Right atrium auricular region (tissue), 2 donors: ENCODE data around the gene TBR1. TPM values are rescaled to one million over a fixed set of nuclear protein-coding genes. Genes with fewer than 3 reads are reported as not detected.

Experiments
- DNase-seq: peaks from one replicate; pipeline ENCODE4 v3.0.0-alpha.2; 2019; ENCODE audit warnings: low spot score
- H3K27ac ChIP-seq, 2 donors: fragments of 200-600 bp; sonication (generic); 1 replicate in 1 of 2; 2 replicates in 1 of 2; pipeline ENCODE4 v1.5.1; 2016 to 2019
- H3K27me3 ChIP-seq, 2 donors: fragments of 200-600 bp; sonication (generic); one replicate each; pipeline versions ENCODE4 v1.5.1 to v1.6.0; 2017 to 2019
- H3K36me3 ChIP-seq: fragments of 200-600 bp; sonication (generic); one replicate; pipeline ENCODE4 v1.5.1; 2016
- H3K4me1 ChIP-seq, 2 donors: fragments of 200-600 bp; sonication (generic); one replicate each; pipeline versions ENCODE4 v1.5.1 to v1.6.0; 2017 to 2019
- H3K4me3 ChIP-seq, 2 donors: fragments of 200-600 bp; sonication (generic); 1 replicate in 1 of 2; 2 replicates in 1 of 2; pipeline ENCODE4 v1.5.1; 2017 to 2019; ENCODE audit warnings: mild to moderate bottlenecking in 1 of 2, moderate library complexity in 1 of 2
- H3K9me3 ChIP-seq, 2 donors: fragments of 200-600 bp; sonication (generic); one replicate each; pipeline ENCODE4 v1.5.1; 2019
- CTCF ChIP-seq, 2 donors: fragments of 200-600 bp; sonication (generic); IDR thresholded peaks; one replicate each; pipeline ENCODE4 v1.5.1; 2019; ENCODE audit warnings: antibody characterized with exemption in 2 of 2
- total RNA-seq, 2 donors: library from RNA; depleted of rRNA; stranded (reverse); fragments of >200 nt; gene quantifications; one replicate each; pipeline ENCODE4 v1.1.0, GENCODE V29; 2016

The TBR1 gene
- total RNA-seq, 2 donors from 2014 or later: not detected

GRCh38 chr2:161424891-161425727 is 9.0 kb downstream of the TBR1 start:
- peaks cover 0 to 30% of the 10 kb centered on the region in 2 donors for H3K4me1 ChIP-seq
- no peak overlapping the region for H3K4me3 ChIP-seq
- TF ChIP-seq CTCF (IDR thresholded peaks at IDR 0.05): no peak
- no peaks in the 10 kb centered on the region for H3K9me3 ChIP-seq
- H3K27me3 ChIP-seq: peaks cover 57 to 66% of the 10 kb centered on the region in 2 donors
- no peak for DNase-seq
- H3K27ac ChIP-seq: no peak overlapping the region
- no peaks in the 10 kb centered on the region for H3K36me3 ChIP-seq

DNA sequence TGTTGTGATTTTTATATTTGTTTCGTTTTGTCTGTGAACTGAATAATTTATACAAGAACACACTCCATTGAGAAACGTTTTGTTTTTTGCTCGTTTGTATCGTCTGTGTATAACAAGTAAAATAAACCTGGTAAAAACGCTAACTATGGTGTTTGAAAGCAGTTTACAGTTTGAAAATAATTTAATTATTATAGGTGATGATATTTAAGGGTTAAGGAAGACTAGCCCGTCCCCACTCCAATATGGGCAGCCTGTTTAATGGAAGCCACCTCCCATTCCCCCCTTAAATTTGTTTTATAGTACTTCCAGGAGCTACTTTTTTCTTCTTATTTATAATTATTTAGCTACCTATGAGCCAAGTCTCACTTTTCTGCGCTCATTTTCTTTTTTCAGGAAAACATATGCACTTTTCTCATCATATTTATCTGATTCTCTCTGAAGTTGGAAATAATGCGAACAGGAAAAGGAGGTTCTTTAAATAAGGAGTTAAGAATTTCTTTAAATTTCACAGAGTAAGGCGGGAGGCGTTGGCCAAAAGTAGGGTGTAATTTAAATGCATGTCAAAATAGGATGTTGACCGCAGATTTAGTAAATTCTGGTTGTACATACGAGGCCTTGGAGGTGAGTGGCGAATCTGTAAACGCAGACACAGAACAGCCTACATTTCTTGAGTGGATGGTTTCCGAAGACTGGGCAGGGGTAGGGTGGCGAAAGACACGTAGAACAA is 9.8 kb downstream of the TBR1 start:
- H3K27ac ChIP-seq: no peak overlapping the region
- no peak for DNase-seq
- no peaks in the 10 kb centered on the region for H3K36me3 ChIP-seq
- TF ChIP-seq CTCF (IDR thresholded peaks at IDR 0.05): no peak
- peaks cover 0 to 30% of the 10 kb centered on the region in 2 donors for H3K4me1 ChIP-seq
- H3K27me3 ChIP-seq: peaks cover 53 to 60% of the 10 kb centered on the region in 2 donors
- no peaks in the 10 kb centered on the region for H3K9me3 ChIP-seq
- H3K4me3 ChIP-seq: no peak overlapping the region

DNA sequence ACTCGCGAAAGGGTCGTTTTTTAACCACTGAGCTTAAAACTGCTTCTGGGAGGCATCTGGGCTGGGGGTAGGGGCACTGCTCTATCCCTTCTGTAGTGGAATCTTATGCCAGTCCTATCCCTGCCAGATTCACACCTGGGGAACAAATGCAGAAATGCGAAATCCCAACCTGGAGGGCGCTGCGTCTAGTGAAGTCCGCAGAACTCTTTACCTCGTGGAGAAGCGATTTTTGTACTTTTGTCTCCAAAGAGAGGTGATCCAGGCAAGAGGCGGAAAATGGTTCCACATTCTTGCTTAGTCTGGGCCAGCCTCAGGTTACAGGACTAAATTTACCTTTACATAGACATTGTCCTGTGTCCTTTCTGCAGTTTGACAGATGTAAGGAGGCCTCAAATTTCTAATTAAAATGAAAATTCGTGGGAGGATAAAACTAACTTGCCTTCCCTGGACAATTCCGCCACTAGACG is 10.4 kb downstream of the TBR1 start:
- peaks cover 0 to 30% of the 10 kb centered on the region in 2 donors for H3K4me1 ChIP-seq
- peaks cover 53 to 58% of the 10 kb centered on the region in 2 donors for H3K27me3 ChIP-seq
- H3K27ac ChIP-seq: no peak overlapping the region
- H3K4me3 ChIP-seq: no peak overlapping the region
- no peaks in the 10 kb centered on the region for H3K36me3 ChIP-seq
- H3K9me3 ChIP-seq: no peaks in the 10 kb centered on the region
- peak in 1 of 2 donors; percentile 30 for TF ChIP-seq CTCF (IDR thresholded peaks at IDR 0.05)
- DNase-seq: no peak

GRCh38 chr2:161426922-161427663 is 11.0 kb downstream of the TBR1 start:
- no peak overlapping the region for H3K27ac ChIP-seq
- peak overlapping the region in 1 of 2 donors; percentile 15 for H3K4me3 ChIP-seq
- no peaks in the 10 kb centered on the region for H3K9me3 ChIP-seq
- H3K27me3 ChIP-seq: peaks cover 49 to 58% of the 10 kb centered on the region in 2 donors
- no peaks in the 10 kb centered on the region for H3K36me3 ChIP-seq
- no peak for DNase-seq
- TF ChIP-seq CTCF (IDR thresholded peaks at IDR 0.05): no peak
- H3K4me1 ChIP-seq: peaks cover 0 to 30% of the 10 kb centered on the region in 2 donors

- peaks cover 42 to 53% of the 10 kb centered on the region in 2 donors for H3K27me3 ChIP-seq
These were observed 11.8 kb downstream of the TBR1 start for GRCh38 chr2:161427664-161428587.

More at GRCh38 chr2:161427664-161428587, 11.8 kb downstream of the TBR1 start:
- H3K36me3 ChIP-seq: no peaks in the 10 kb centered on the region
- no peak for TF ChIP-seq CTCF (IDR thresholded peaks at IDR 0.05)
- peaks cover 0 to 30% of the 10 kb centered on the region in 2 donors for H3K4me1 ChIP-seq
- H3K27ac ChIP-seq: no peak overlapping the region
- H3K4me3 ChIP-seq: no peak overlapping the region
- no peaks in the 10 kb centered on the region for H3K9me3 ChIP-seq
- DNase-seq: no peak
